Astrocyte (in vitro differentiated cells and primary cell): ENCODE results near the gene ZBTB7C.

Experiments
- EZH2 ChIP-seq: IDR thresholded peaks from 2 replicates; pipeline ENCODE4 v1.6.1; 2012; ENCODE audit warnings: mild to moderate bottlenecking, low read length, inconsistent platforms; ENCODE audit not compliant: insufficient read depth
- TF ChIP-seq, protein P1 (sequence below): IDR thresholded peaks from 2 replicates; pipeline ENCODE4 v1.5.1; 2011; ENCODE audit warnings: low read depth, mild to moderate bottlenecking, inconsistent platforms, low read length, moderate library complexity; ENCODE audit not compliant: insufficient read depth

DNA sequence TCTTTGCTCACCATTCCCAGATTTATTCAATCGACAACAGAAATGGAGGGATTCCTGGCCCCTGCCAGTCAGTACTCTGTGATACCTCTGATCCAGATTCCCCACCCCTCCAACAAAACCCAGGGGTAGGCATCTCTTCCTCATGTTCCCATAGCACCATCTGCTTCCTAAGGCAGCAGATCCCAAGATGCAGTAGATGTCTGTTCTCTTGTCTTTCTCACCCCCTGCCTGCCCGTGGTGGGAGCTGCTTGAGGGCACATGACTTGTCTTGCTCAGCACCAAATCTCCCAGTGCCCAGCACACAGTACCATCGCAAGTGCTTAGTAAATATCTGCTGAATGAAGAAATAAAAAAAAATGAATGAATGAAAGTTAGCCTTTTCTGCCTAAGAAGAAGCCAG, 98.2 kb downstream of the ZBTB7C start:
- TF ChIP-seq, protein P1, sequence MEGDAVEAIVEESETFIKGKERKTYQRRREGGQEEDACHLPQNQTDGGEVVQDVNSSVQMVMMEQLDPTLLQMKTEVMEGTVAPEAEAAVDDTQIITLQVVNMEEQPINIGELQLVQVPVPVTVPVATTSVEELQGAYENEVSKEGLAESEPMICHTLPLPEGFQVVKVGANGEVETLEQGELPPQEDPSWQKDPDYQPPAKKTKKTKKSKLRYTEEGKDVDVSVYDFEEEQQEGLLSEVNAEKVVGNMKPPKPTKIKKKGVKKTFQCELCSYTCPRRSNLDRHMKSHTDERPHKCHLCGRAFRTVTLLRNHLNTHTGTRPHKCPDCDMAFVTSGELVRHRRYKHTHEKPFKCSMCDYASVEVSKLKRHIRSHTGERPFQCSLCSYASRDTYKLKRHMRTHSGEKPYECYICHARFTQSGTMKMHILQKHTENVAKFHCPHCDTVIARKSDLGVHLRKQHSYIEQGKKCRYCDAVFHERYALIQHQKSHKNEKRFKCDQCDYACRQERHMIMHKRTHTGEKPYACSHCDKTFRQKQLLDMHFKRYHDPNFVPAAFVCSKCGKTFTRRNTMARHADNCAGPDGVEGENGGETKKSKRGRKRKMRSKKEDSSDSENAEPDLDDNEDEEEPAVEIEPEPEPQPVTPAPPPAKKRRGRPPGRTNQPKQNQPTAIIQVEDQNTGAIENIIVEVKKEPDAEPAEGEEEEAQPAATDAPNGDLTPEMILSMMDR: no peak
- no peak for TF ChIP-seq EZH2
